Nucleus accumbens (tissue), 56 donors: ENCODE data around the gene FAM114A1.
"Not testable (repeated sequence)": the region's sequence is repeated elsewhere in the genome, so short reads cannot be mapped to it uniquely, and the experiment has no call there.

Experiments used
- DNase-seq, 56 donors: peaks; one replicate each; lab custom pipeline; 2025; lab: John Stamatoyannopoulos, UW

Gene FAM114A1

GRCh38 chr4:38928568-38928967 is 61.0 kb downstream of the FAM114A1 start:
- no peak for DNase-seq

GRCh38 chr4:38928974-38929373 is 61.4 kb downstream of the FAM114A1 start:
- no peak for DNase-seq

- DNase-seq: no peak
Measured at GRCh38 chr4:38930204-38930603, 62.6 kb downstream of the FAM114A1 start.

GRCh38 chr4:38930707-38931106 is 63.1 kb downstream of the FAM114A1 start:
- no peak for DNase-seq

- DNase-seq: no peak
Measured at GRCh38 chr4:38931125-38931524, 63.5 kb downstream of the FAM114A1 start.

- DNase-seq: no peak
Measured at GRCh38 chr4:38935391-38936073, 67.9 kb downstream of the FAM114A1 start.

- DNase-seq: no peak
Measured at GRCh38 chr4:38939165-38939564, 71.6 kb downstream of the FAM114A1 start.

GRCh38 chr4:38940476-38940875 is 72.9 kb downstream of the FAM114A1 start:
- no peak for DNase-seq

- DNase-seq: not testable (repeated sequence)
Measured at GRCh38 chr4:38941906-38942305, 74.3 kb downstream of the FAM114A1 start.

- peak in 1 of 56 donors; percentile 2 for DNase-seq
Measured at GRCh38 chr4:38943343-38943742, 75.7 kb downstream of the FAM114A1 start.

GRCh38 chr4:38944440-38944839 is 76.8 kb downstream of the FAM114A1 start:
- no peak for DNase-seq

GRCh38 chr4:38946919-38947318 is 79.3 kb downstream of the FAM114A1 start:
- DNase-seq: no peak

GRCh38 chr4:38948551-38948950 is 80.9 kb downstream of the FAM114A1 start:
- DNase-seq: peak in 19 of 56 donors; percentile 1 to 38 (median 9)

- DNase-seq: no peak
Measured at GRCh38 chr4:38949411-38950051, 81.9 kb downstream of the FAM114A1 start.

- no peak for DNase-seq
Measured at GRCh38 chr4:38950159-38950558, 82.6 kb downstream of the FAM114A1 start.

GRCh38 chr4:38950734-38951133 is 83.1 kb downstream of the FAM114A1 start:
- no peak for DNase-seq

GRCh38 chr4:38951598-38951997 is 84.0 kb downstream of the FAM114A1 start:
- DNase-seq: no peak

GRCh38 chr4:38952017-38952416 is 84.4 kb downstream of the FAM114A1 start:
- DNase-seq: no peak

GRCh38 chr4:38954727-38955126 is 87.1 kb downstream of the FAM114A1 start:
- no peak for DNase-seq

GRCh38 chr4:38955957-38956356 is 88.4 kb downstream of the FAM114A1 start:
- DNase-seq: no peak

GRCh38 chr4:38957261-38957815 is 89.7 kb downstream of the FAM114A1 start:
- no peak for DNase-seq

- DNase-seq: no peak
Measured at GRCh38 chr4:38957893-38958292, 90.3 kb downstream of the FAM114A1 start.
